Sigmoid colon (tissue), 4 donors: ENCODE measurements around the gene PROX1.

Source experiments
- CTCF ChIP-seq, 4 experiments: fragments of 450-650 bp in 3 of 4; fragments of 200-600 bp in 1 of 4; IDR thresholded peaks; one replicate each; pipeline ENCODE4 v1.5.1; 2016 to 2019; ENCODE audit warnings: antibody characterized with exemption in 4 of 4, mild to moderate bottlenecking in 3 of 4, moderate library complexity in 2 of 4
- EP300 ChIP-seq, 4 donors: sonication (generic); formaldehyde crosslinking; IDR thresholded peaks; one replicate each; pipeline ENCODE4 v1.6.1; 2017; ENCODE audit warnings: antibody characterized with exemption in 4 of 4
- POLR2A ChIP-seq, 2 donors: fragments of 450-650 bp; IDR thresholded peaks; one replicate each; pipeline ENCODE4 v1.6.1; 2016; ENCODE audit warnings: antibody characterized with exemption in 2 of 2, mild to moderate bottlenecking in 2 of 2, moderate library complexity in 2 of 2
- POLR2AphosphoS5 ChIP-seq, 4 donors: sonication (generic); formaldehyde crosslinking; IDR thresholded peaks; one replicate each; pipeline ENCODE4 v1.6.1; 2017; ENCODE audit warnings: antibody characterized with exemption in 4 of 4

- TF ChIP-seq EP300 (IDR thresholded peaks at IDR 0.05) = no peak
- no peak for TF ChIP-seq POLR2A (IDR thresholded peaks at IDR 0.05)
- TF ChIP-seq CTCF (IDR thresholded peaks at IDR 0.05) = no peak
- no peak for TF ChIP-seq POLR2AphosphoS5 (IDR thresholded peaks at IDR 0.05)
These were observed 41.1 kb downstream of the PROX1 start for GRCh38 chr1:214028649-214029406.
